Mucosa of descending colon (tissue), 3 donors: ENCODE measurements around the gene CRYM. TPM values are rescaled to one million over a fixed set of nuclear protein-coding genes. Genes with fewer than 3 reads are reported as not detected.
A peak's percentile ranks its signal among the peaks of the same experiment; 100 is the strongest.
"Not testable (repeated sequence)": the region's sequence is repeated elsewhere in the genome, so short reads cannot be mapped to it uniquely, and the experiment has no call there.

ENCODE experiments used
- ATAC-seq: fragments of 200-7000 bp; cut with Tn5 transposase; one replicate; pipeline ENCODE4 v1.9.1; 2020; ENCODE audit warnings: mild to moderate bottlenecking, moderate library complexity
- DNase-seq, 3 donors: peaks; one replicate each; pipeline ENCODE4 v3.0.0-alpha.2; 2020
- H3K36me3 ChIP-seq: fragments of 200-600 bp; one replicate; pipeline ENCODE4 v1.8.0; 2021; ENCODE audit warnings: low read depth, mild to moderate bottlenecking
- H3K4me1 ChIP-seq: fragments of 200-600 bp; one replicate; pipeline ENCODE4 v1.8.0; 2021; ENCODE audit warnings: low read depth, mild to moderate bottlenecking
- H3K4me3 ChIP-seq: fragments of 200-600 bp; one replicate; pipeline ENCODE4 v1.8.0; 2021; ENCODE audit warnings: mild to moderate bottlenecking
- H3K9me3 ChIP-seq: fragments of 200-600 bp; one replicate; pipeline ENCODE4 v1.8.0; 2021; ENCODE audit warnings: mild to moderate bottlenecking
- CTCF ChIP-seq: fragments of 200-600 bp; IDR thresholded peaks from one replicate; pipeline ENCODE4 v1.8.0; 2022; ENCODE audit warnings: antibody characterized with exemption, mild to moderate bottlenecking
- intact Hi-C, 2 donors: fragments of 100-400 bp; cut with DNase I in 1 of 2; cut with micrococcal nuclease in 1 of 2; formaldehyde crosslinking; loops; one replicate each; pipeline versions ENCODE4 v1.11.0 to v1.11.1; 2022; cut with DNase I, micrococcal nuclease
- total RNA-seq, 3 donors: library from RNA; stranded (reverse); fragmentation: NEBNext Ultra II Directional in 2 of 3; extraction: Animal tissue kit (Norgen Biotek cat#: 25700) in 2 of 3; gene quantifications; one replicate each; pipeline versions ENCODE4 v1.2.1 to v1.2.4, GENCODE V29; 2021 to 2023
- donor health status: DM: no; HTN: no; CAD: no; lungs with moderate emphysema.
- donor health status: DM: no; HTN: no; CAD: no.
- donor health status: DM: no; HTN: yes; CAD: no.

Gene CRYM
- total RNA-seq, 3 donors from 2014 or later, result 5.6 to 14.1 (median 9.5) TPM

- no peak for ATAC-seq
- Histone ChIP-seq H3K4me3 (no peak overlapping the region), H3K9me3 (no peaks in the 10 kb centered on the region), H3K36me3 (no peaks in the 10 kb centered on the region), H3K4me1 (no peaks in the 10 kb centered on the region)
- TF ChIP-seq CTCF, result no peak
- no peak for DNase-seq
- intact Hi-C loops, result no loop called here
Observed at GRCh38 chr16:21314339-21314738, 36.2 kb upstream of the CRYM start.

GRCh38 chr16:21312863-21313372 lies 34.8 kb upstream of the CRYM start:
- H3K4me1 ChIP-seq, ATAC-seq, H3K9me3 ChIP-seq, DNase-seq, H3K36me3 ChIP-seq, H3K4me3 ChIP-seq, intact Hi-C loops: not testable (repeated sequence)

- H3K4me1 ChIP-seq, H3K4me3 ChIP-seq, DNase-seq, H3K9me3 ChIP-seq, H3K36me3 ChIP-seq, intact Hi-C loops, ATAC-seq: not testable (repeated sequence)
Observed at GRCh38 chr16:21312046-21312445, 34.0 kb upstream of the CRYM start.

- intact Hi-C loops, result loop anchor here in 1 of 2 donors (10.0 kb wide), 1 partner anchor 152 kb away; the partner anchor contains the start of genes DNAH3 and LDAF1
- not testable (repeated sequence) for ATAC-seq, H3K4me1 ChIP-seq, H3K36me3 ChIP-seq, H3K4me3 ChIP-seq, H3K9me3 ChIP-seq, DNase-seq
Observed at GRCh38 chr16:21306712-21307111, 28.6 kb upstream of the CRYM start.

- H3K36me3 ChIP-seq, result peaks cover 4% of the 10 kb centered on the region
- H3K4me1 ChIP-seq, result peaks cover 3% of the 10 kb centered on the region
- TF ChIP-seq CTCF, result no peak
- DNase-seq (peak in 1 of 3 donors; percentile 41), ATAC-seq (peak; percentile 20)
- no peaks in the 10 kb centered on the region for H3K9me3 ChIP-seq
- intact Hi-C loops, result loop anchor here in 1 of 2 donors (10.0 kb wide), 1 partner anchor 148 kb away; the partner anchor contains the start of genes DNAH3 and LDAF1
- H3K4me3 ChIP-seq, result no peak overlapping the region
Observed at GRCh38 chr16:21302898-21303528, 24.9 kb upstream of the CRYM start.

GRCh38 chr16:21302454-21302853 lies 24.4 kb upstream of the CRYM start:
- DNase-seq (peak in 1 of 3 donors; percentile 45), ATAC-seq (no peak)
- intact Hi-C loops, result loop anchor here in 1 of 2 donors (10.0 kb wide), 1 partner anchor 148 kb away; the partner anchor contains the start of genes DNAH3 and LDAF1
- H3K4me1 ChIP-seq, result peaks cover 3% of the 10 kb centered on the region
- H3K36me3 ChIP-seq, result peaks cover 4% of the 10 kb centered on the region
- TF ChIP-seq CTCF, result no peak
- no peaks in the 10 kb centered on the region for H3K9me3 ChIP-seq
- H3K4me3 ChIP-seq, result no peak overlapping the region

GRCh38 chr16:21301895-21302291 lies 23.8 kb upstream of the CRYM start:
- H3K4me1 ChIP-seq, result peaks cover 3% of the 10 kb centered on the region
- no peak for TF ChIP-seq CTCF
- no peaks in the 10 kb centered on the region for H3K9me3 ChIP-seq
- H3K36me3 ChIP-seq, result peaks cover 4% of the 10 kb centered on the region
- ATAC-seq, result peak; percentile 10
- intact Hi-C loops, result loop anchor here in 1 of 2 donors (10.0 kb wide), 1 partner anchor 147 kb away; the partner anchor contains the start of genes DNAH3 and LDAF1
- H3K4me3 ChIP-seq, result peak overlapping the region; percentile 20
- no peak for DNase-seq
